HepG2 (cell line): ENCODE data around the gene SLC7A6OS. TPM values are rescaled to one million over a fixed set of nuclear protein-coding genes. Genes with fewer than 3 reads are reported as not detected.

ENCODE experiments used
- ATRX ChIP-seq: sonication (generic); formaldehyde crosslinking; IDR thresholded peaks from 2 replicates; pipeline ENCODE4 v1.4.0; 2020; ENCODE audit warnings: missing genetic modification reagents, borderline replicate concordance
- CHD2 ChIP-seq: IDR thresholded peaks from 2 replicates; pipeline ENCODE4 v1.6.1; 2011; ENCODE audit warnings: low read depth, low read length, improper control_type of control experiment
- EZH2 ChIP-seq: conservative IDR thresholded peaks from 2 replicates; pipeline ENCODE4 v1.6.1; 2012; ENCODE audit warnings: mild to moderate bottlenecking, low read depth, low read length, moderate library complexity
- GABPB1 ChIP-seq: IDR thresholded peaks from 2 replicates; pipeline ENCODE4 v1.6.1; 2016; ENCODE audit warnings: mild to moderate bottlenecking, missing genetic modification reagents, moderate library complexity, missing compliant biosample characterization
- IKZF1 ChIP-seq: fragments of 450-650 bp; IDR thresholded peaks from 2 replicates; pipeline ENCODE4 v1.7.1; 2016
- NRL ChIP-seq: sonication (generic); formaldehyde crosslinking; IDR thresholded peaks from 2 replicates; pipeline ENCODE4 v1.5.0; 2020; ENCODE audit warnings: missing genetic modification reagents, mild to moderate bottlenecking, moderate library complexity, borderline replicate concordance
- POLR2A ChIP-seq, 2 experiments: IDR thresholded peaks; 2 replicates each; pipeline ENCODE4 v1.6.1; 2011; ENCODE audit warnings: low read depth in 2 of 2, low read length in 2 of 2, mild to moderate bottlenecking in 1 of 2, moderate library complexity in 1 of 2; ENCODE audit not compliant: insufficient read depth in 1 of 2
- SNRNP70 ChIP-seq: fragments of 200-400 bp; formaldehyde crosslinking; IDR thresholded peaks from 2 replicates; pipeline ENCODE4 v1.6.1; 2017; ENCODE audit warnings: mild to moderate bottlenecking, low read depth, low read length, moderate library complexity
- TAF1 ChIP-seq: sonication (generic); formaldehyde crosslinking; IDR thresholded peaks from 2 replicates; pipeline ENCODE4 v1.4.0; 2020; ENCODE audit warnings: missing genetic modification reagents
- ZBTB1 ChIP-seq: sonication (generic); formaldehyde crosslinking; IDR thresholded peaks from 2 replicates; pipeline ENCODE4 v1.4.0; 2020; ENCODE audit warnings: missing genetic modification reagents, borderline replicate concordance
- ZFX ChIP-seq: sonication (generic); formaldehyde crosslinking; IDR thresholded peaks from 2 replicates; pipeline ENCODE4 v1.4.0; 2020; ENCODE audit warnings: mild to moderate bottlenecking, low read depth, missing genetic modification reagents, moderate library complexity
- ZNF44 ChIP-seq: sonication (generic); formaldehyde crosslinking; IDR thresholded peaks from 2 replicates; pipeline ENCODE4 v1.5.1; 2020; ENCODE audit warnings: mild to moderate bottlenecking, missing genetic modification reagents
- ZNF772 ChIP-seq: sonication (generic); formaldehyde crosslinking; IDR thresholded peaks from 2 replicates; pipeline ENCODE4 v1.5.0; 2020; ENCODE audit warnings: mild to moderate bottlenecking, missing genetic modification reagents
- ZNF777 ChIP-seq: sonication (generic); formaldehyde crosslinking; IDR thresholded peaks from 2 replicates; pipeline ENCODE4 v1.4.0; 2020; ENCODE audit warnings: missing genetic modification reagents
- ZNF841 ChIP-seq: sonication (generic); formaldehyde crosslinking; IDR thresholded peaks from 2 replicates; pipeline ENCODE4 v1.8.1; 2023; ENCODE audit warnings: missing genetic modification reagents, borderline replicate concordance
- polyA plus RNA-seq, 8 experiments: library from polyadenylated mRNA; depleted of rRNA in 3 of 8; stranded (reverse) in 7 of 8; unstranded in 1 of 8; fragments of >200 nt; fragmentation: Illumina TruSeq in 4 of 8; extraction: Trizol in 4 of 8; gene quantifications; 2 replicates each; pipeline versions ENCODE4 v1.2.1 to v1.2.3, GENCODE V29; 2011 to 2016; ENCODE audit warnings: low read depth in 4 of 8, missing spikeins in 1 of 8, mixed read lengths in 1 of 8; ENCODE audit not compliant: insufficient read depth in 1 of 8
- total RNA-seq, 5 experiments: library from RNA; depleted of rRNA; stranded (reverse); fragments of >200 nt; fragmentation: Illumina TruSeq; extraction: Trizol; gene quantifications; 2 replicates each; pipeline ENCODE4 v1.2.3, GENCODE V29; 2016; ENCODE audit warnings: low read depth in 1 of 5
- TF ChIP-seq, protein P1 (sequence below), 2 experiments: sonication (generic) in 1 of 2; formaldehyde crosslinking in 1 of 2; IDR thresholded peaks; 2 replicates each; pipeline versions ENCODE4 v1.4.0 to v1.6.1; 2018 to 2020; ENCODE audit warnings: missing genetic modification reagents in 2 of 2, borderline replicate concordance in 1 of 2, low read depth in 1 of 2, mild to moderate bottlenecking in 1 of 2, missing biosample characterization in 1 of 2
- TF ChIP-seq, protein P2 (sequence below): sonication (generic); formaldehyde crosslinking; conservative IDR thresholded peaks from 2 replicates; pipeline ENCODE4 v1.5.0; 2020; ENCODE audit warnings: missing genetic modification reagents
- TF ChIP-seq, protein P3 (sequence below): sonication (generic); formaldehyde crosslinking; IDR thresholded peaks from 2 replicates; pipeline ENCODE4 v1.5.0; 2020; ENCODE audit warnings: mild to moderate bottlenecking, missing genetic modification reagents
- TF ChIP-seq, protein P4 (sequence below): IDR thresholded peaks from 2 replicates; pipeline ENCODE4 v1.6.1; 2016; ENCODE audit warnings: low read depth, borderline replicate concordance
- TF ChIP-seq, protein P5 (sequence below), 2 experiments: IDR thresholded peaks; 2 replicates each; pipeline ENCODE4 v1.6.1; 2011 to 2012; ENCODE audit warnings: low read length in 2 of 2, borderline replicate concordance in 1 of 2, low read depth in 1 of 2, mild to moderate bottlenecking in 1 of 2, moderate library complexity in 1 of 2

The SLC7A6OS gene
- total and polyA plus RNA-seq, 2 of the 13 experiments (the other 11 are each of a cell fraction or from before 2014, with no cell fraction given): 11.2 to 21.5 TPM

DNA sequence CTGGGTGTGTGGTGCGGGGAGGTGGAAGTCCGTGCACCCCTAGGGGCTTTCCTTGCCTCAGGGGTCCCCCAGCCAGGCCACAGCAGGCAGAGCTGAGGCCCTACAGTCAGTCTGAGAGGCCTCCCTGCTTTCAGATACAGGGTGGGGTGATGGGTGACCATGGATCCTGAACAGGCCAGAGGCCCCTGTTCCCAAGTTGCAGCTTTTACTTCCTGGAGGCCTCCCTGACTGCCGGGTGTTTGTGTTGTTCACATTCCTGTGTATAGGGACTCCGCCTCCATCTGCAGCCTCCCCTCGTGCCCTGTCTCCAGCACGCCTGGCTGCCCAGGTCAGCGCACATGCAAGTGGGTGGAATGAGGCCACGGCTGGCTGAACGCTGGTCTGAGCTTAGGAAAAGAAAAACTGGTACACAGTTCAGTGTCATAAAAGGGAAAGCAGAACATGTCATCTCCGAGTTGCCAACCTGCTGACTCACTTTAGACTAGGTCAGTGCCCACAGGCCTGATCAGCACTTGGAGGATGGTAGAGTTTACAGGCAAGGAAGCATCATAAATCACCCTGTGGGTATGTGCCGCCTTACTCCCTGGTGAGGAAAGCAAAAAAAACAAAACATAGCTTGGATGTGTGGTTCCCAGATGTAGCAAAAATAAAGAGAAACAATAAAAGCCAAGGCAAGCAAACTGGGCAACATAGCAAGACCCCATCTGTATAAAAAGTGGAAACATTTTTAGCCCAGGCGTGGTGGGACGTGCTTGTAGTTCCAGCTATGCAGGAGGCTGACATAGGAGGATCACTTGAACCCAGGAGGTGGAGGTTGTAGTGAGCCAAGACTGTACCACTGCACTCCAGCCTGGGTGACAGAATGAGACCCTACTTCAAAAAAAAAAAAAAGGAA, 52.6 kb downstream of the SLC7A6OS start (continued):
- TF ChIP-seq ZNF841 (CRISPR knock-in tag) (no peak), ZNF777 (CRISPR knock-in tag) (no peak), ATRX (CRISPR knock-in tag) (no peak), TAF1 (CRISPR knock-in tag) (peak; percentile 40; the same call in 1 of the 2 replicates), ZNF44 (no peak), POLR2A (IDR thresholded peaks at IDR 0.05; ENCODE audit: insufficient read depth in 1 of 2, low read depth in 2 of 2, low read length in 2 of 2) (peak; percentile 19 to 24; a peak in 1 of 4 replicates), IKZF1 (no peak), ZBTB1 (CRISPR knock-in tag) (no peak), NRL (CRISPR knock-in tag) (0 out of 2 replicates have a peak, but pooled peaks have one; percentile 52), EZH2 (no peak), GABPB1 (CRISPR knock-in tag) (peak; percentile 69), ZNF772 (CRISPR knock-in tag) (peak; percentile 86), CHD2 (0 out of 2 replicates have a peak, but pooled peaks have one; percentile 15), SNRNP70 (no peak), ZFX (peak; percentile 97)
- TF ChIP-seq, protein P1, sequence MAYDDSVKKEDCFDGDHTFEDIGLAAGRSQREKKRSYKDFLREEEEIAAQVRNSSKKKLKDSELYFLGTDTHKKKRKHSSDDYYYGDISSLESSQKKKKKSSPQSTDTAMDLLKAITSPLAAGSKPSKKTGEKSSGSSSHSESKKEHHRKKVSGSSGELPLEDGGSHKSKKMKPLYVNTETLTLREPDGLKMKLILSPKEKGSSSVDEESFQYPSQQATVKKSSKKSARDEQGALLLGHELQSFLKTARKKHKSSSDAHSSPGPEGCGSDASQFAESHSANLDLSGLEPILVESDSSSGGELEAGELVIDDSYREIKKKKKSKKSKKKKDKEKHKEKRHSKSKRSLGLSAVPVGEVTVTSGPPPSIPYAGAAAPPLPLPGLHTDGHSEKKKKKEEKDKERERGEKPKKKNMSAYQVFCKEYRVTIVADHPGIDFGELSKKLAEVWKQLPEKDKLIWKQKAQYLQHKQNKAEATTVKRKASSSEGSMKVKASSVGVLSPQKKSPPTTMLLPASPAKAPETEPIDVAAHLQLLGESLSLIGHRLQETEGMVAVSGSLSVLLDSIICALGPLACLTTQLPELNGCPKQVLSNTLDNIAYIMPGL (CRISPR knock-in tag; IDR thresholded peaks at IDR 0.05; ENCODE audit: borderline replicate concordance in 1 of 2, low read depth in 1 of 2): peak; percentile 78 to 91
- TF ChIP-seq, protein P2, sequence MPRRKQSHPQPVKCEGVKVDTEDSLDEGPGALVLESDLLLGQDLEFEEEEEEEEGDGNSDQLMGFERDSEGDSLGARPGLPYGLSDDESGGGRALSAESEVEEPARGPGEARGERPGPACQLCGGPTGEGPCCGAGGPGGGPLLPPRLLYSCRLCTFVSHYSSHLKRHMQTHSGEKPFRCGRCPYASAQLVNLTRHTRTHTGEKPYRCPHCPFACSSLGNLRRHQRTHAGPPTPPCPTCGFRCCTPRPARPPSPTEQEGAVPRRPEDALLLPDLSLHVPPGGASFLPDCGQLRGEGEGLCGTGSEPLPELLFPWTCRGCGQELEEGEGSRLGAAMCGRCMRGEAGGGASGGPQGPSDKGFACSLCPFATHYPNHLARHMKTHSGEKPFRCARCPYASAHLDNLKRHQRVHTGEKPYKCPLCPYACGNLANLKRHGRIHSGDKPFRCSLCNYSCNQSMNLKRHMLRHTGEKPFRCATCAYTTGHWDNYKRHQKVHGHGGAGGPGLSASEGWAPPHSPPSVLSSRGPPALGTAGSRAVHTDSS (CRISPR knock-in tag): 0 out of 2 replicates have a peak, but pooled peaks have one; percentile 73
- TF ChIP-seq, protein P3, sequence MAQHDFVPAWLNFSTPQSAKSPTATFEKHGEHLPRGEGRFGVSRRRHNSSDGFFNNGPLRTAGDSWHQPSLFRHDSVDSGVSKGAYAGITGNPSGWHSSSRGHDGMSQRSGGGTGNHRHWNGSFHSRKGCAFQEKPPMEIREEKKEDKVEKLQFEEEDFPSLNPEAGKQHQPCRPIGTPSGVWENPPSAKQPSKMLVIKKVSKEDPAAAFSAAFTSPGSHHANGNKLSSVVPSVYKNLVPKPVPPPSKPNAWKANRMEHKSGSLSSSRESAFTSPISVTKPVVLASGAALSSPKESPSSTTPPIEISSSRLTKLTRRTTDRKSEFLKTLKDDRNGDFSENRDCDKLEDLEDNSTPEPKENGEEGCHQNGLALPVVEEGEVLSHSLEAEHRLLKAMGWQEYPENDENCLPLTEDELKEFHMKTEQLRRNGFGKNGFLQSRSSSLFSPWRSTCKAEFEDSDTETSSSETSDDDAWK (CRISPR knock-in tag): no peak
- TF ChIP-seq, protein P4, sequence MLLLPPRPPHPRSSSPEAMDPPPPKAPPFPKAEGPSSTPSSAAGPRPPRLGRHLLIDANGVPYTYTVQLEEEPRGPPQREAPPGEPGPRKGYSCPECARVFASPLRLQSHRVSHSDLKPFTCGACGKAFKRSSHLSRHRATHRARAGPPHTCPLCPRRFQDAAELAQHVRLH (CRISPR knock-in tag): peak; percentile 92; the same call in 1 of the 2 replicates
- TF ChIP-seq, protein P5, sequence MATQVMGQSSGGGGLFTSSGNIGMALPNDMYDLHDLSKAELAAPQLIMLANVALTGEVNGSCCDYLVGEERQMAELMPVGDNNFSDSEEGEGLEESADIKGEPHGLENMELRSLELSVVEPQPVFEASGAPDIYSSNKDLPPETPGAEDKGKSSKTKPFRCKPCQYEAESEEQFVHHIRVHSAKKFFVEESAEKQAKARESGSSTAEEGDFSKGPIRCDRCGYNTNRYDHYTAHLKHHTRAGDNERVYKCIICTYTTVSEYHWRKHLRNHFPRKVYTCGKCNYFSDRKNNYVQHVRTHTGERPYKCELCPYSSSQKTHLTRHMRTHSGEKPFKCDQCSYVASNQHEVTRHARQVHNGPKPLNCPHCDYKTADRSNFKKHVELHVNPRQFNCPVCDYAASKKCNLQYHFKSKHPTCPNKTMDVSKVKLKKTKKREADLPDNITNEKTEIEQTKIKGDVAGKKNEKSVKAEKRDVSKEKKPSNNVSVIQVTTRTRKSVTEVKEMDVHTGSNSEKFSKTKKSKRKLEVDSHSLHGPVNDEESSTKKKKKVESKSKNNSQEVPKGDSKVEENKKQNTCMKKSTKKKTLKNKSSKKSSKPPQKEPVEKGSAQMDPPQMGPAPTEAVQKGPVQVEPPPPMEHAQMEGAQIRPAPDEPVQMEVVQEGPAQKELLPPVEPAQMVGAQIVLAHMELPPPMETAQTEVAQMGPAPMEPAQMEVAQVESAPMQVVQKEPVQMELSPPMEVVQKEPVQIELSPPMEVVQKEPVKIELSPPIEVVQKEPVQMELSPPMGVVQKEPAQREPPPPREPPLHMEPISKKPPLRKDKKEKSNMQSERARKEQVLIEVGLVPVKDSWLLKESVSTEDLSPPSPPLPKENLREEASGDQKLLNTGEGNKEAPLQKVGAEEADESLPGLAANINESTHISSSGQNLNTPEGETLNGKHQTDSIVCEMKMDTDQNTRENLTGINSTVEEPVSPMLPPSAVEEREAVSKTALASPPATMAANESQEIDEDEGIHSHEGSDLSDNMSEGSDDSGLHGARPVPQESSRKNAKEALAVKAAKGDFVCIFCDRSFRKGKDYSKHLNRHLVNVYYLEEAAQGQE (IDR thresholded peaks at IDR 0.05; ENCODE audit: borderline replicate concordance in 1 of 2, low read depth in 1 of 2, low read length in 2 of 2): 0 out of 4 replicates have a peak, but pooled peaks of 1 of the 2 experiments have one; percentile 9
